ENCODE results near the gene KIAA1328. TPM values are rescaled to one million over a fixed set of nuclear protein-coding genes. Genes with fewer than 3 reads are reported as not detected.
"Not testable (repeated sequence)": the region's sequence is repeated elsewhere in the genome, so short reads cannot be mapped to it uniquely, and the experiment has no call there.

KIAA1328 gene
- total and polyA plus RNA-seq, 2 experiments from 2014 or later, result 3.5 to 3.9 TPM

DNA sequence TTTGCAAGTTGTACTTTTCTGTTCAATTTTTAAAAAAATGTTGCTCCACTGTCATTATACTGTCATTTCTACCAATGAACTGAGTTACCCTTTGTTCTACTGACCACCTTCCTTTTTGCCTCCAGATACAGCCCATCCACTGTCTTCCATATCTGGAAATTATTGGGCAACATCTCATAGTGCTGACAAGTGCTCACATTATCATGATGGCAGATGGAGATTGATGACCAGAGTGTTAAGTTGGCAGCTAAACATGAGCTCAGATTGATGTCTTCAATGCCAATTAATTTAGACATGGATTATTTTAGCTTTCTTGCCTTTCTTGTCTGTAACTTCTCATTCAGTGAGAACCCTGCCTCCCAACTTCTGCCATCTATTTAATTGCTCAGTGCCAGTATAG lies 76.6 kb downstream of the KIAA1328 start:
- no peak overlapping the region for H3K9ac ChIP-seq
- no peaks in the 10 kb centered on the region for H3K9me3 ChIP-seq (ENCODE audit: low read depth)
- no peaks in the 10 kb centered on the region for H3K9me2 ChIP-seq (ENCODE audit: insufficient read depth)
- TF ChIP-seq EZH2 (IDR thresholded peaks at IDR 0.05; ENCODE audit: insufficient read depth, poor library complexity, severe bottlenecking) (no peak), EZH2phosphoT487 (IDR thresholded peaks at IDR 0.05; ENCODE audit: insufficient read depth, low read depth) (no peak)
- no peak for DNase-seq
- no peak overlapping the region for H3K27ac ChIP-seq
- no peak overlapping the region for H3K4me3 ChIP-seq
- peaks cover 11% of the 10 kb centered on the region; the same call in 1 of the 2 replicates for H3F3A ChIP-seq (ENCODE audit: insufficient read depth)
- H3K36me3 ChIP-seq (ENCODE audit: low read depth), result no peaks in the 10 kb centered on the region
- no peaks in the 10 kb centered on the region for H3K79me2 ChIP-seq (ENCODE audit: insufficient read depth)
- H4K20me1 ChIP-seq (ENCODE audit: insufficient read depth), result no peaks in the 10 kb centered on the region
- H2AFZ ChIP-seq, result no peak overlapping the region
- H3K4me2 ChIP-seq (ENCODE audit: unreplicated experiment), result no peak overlapping the region
- H3K4me1 ChIP-seq (ENCODE audit: insufficient read depth), result peaks cover 11% of the 10 kb centered on the region
- in situ Hi-C loops (cut with MboI), result no loop called here
- no peaks in the 10 kb centered on the region for H3K27me3 ChIP-seq (replicated peaks; ENCODE audit: insufficient read depth)

DNA sequence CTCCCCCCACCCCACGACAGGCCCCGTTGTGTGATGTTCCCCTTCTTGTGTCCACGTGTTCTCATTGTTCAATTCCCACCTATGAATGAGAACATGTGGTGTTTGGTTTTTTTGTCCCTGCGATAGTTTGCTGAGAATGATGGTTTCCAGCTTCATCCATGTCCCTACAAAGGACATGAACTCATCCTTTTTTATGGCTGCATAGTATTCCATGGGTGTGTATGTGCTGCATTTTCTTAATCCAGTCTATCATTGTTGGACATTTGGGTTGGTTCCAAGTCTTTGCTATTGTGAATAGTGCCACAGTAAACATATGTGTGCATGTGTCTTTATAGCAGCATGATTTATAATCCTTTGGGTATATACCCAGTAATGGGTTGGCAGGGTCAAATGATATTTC lies 80.4 kb downstream of the KIAA1328 start:
- H3K4me3 ChIP-seq; H3K9me2 ChIP-seq (ENCODE audit: insufficient read depth); H4K20me1 ChIP-seq (ENCODE audit: insufficient read depth); H3K4me2 ChIP-seq (ENCODE audit: unreplicated experiment); H3F3A ChIP-seq (ENCODE audit: insufficient read depth); H3K4me1 ChIP-seq (ENCODE audit: insufficient read depth); H3K27ac ChIP-seq; H3K9ac ChIP-seq; H3K9me3 ChIP-seq (ENCODE audit: low read depth); H3K79me2 ChIP-seq (ENCODE audit: insufficient read depth); H2AFZ ChIP-seq; DNase-seq; H3K36me3 ChIP-seq (ENCODE audit: low read depth); in situ Hi-C loops (cut with MboI); H3K27me3 ChIP-seq (replicated peaks; ENCODE audit: insufficient read depth): not testable (repeated sequence)
- WGBS, 2 experiments (ENCODE audit: low coverage in 1 of 2, low lambda C conversion rate in 2 of 2, missing lambda C conversion rate in 2 of 2), result 91 to 98% methylated on average over 4 of the region's 4 CpGs

DNA sequence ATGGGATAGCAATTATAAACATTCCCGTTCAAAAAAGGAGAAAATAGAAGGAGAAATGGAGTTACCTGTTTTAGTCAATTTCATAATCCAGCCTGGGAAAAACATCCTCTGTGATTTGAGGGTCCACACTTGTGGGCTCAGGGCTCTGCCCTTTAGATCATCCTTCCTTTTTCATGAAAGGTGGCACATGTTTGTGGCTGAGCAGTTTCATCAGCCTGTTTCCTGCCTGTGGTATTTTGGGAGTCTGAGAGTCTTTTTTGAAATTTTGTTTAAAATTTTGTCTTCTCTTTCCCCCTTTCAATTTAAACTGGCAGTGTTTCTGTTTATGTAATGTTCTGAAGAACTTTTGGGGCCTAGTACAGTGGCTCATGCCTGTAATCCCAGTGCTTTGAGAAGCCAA lies 84.0 kb downstream of the KIAA1328 start:
- H3K4me2 ChIP-seq (ENCODE audit: unreplicated experiment), result no peak overlapping the region
- no peak overlapping the region for H2AFZ ChIP-seq
- H3K4me1 ChIP-seq (ENCODE audit: insufficient read depth), result no peaks in the 10 kb centered on the region
- H3K9me2 ChIP-seq (ENCODE audit: insufficient read depth), result no peaks in the 10 kb centered on the region
- H4K20me1 ChIP-seq (ENCODE audit: insufficient read depth), result no peaks in the 10 kb centered on the region
- 100% methylated on average over 1 of the region's 1 CpG for WGBS, 2 experiments (ENCODE audit: low coverage in 1 of 2, low lambda C conversion rate in 2 of 2, missing lambda C conversion rate in 2 of 2)
- H3K4me3 ChIP-seq, result no peak overlapping the region
- in situ Hi-C loops (cut with MboI), result no loop called here
- H3K9ac ChIP-seq, result no peak overlapping the region
- H3K79me2 ChIP-seq (ENCODE audit: insufficient read depth), result no peaks in the 10 kb centered on the region
- H3K36me3 ChIP-seq (ENCODE audit: low read depth), result no peaks in the 10 kb centered on the region
- no peak for DNase-seq
- H3K9me3 ChIP-seq (ENCODE audit: low read depth), result no peaks in the 10 kb centered on the region
- no peak overlapping the region for H3K27ac ChIP-seq
- no peaks in the 10 kb centered on the region for H3F3A ChIP-seq (ENCODE audit: insufficient read depth)
- TF ChIP-seq EZH2phosphoT487 (IDR thresholded peaks at IDR 0.05; ENCODE audit: insufficient read depth, low read depth) (no peak), EZH2 (IDR thresholded peaks at IDR 0.05; ENCODE audit: insufficient read depth, poor library complexity, severe bottlenecking) (no peak)
- no peaks in the 10 kb centered on the region for H3K27me3 ChIP-seq (replicated peaks; ENCODE audit: insufficient read depth)

DNA sequence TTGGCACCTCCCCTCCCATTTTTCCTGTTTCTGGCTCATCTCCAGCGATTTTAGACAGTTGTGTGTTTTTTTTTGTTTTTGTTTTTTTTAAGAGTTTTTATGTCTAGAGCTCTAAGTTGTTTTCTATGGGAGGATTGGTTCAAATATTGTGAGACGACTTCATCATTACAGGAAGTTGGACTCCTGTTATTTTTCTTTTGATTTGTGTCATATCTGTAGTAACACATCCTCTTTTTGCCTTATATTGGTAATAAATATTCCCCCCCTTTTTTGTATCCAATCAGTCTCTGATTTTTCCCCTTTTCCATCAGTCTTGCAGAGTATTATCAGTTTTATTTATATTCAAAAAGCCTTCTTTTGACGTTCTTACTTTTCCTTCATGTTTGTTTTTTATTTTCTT lies 89.0 kb downstream of the KIAA1328 start:
- no peak for DNase-seq
- H3K9me3 ChIP-seq (ENCODE audit: low read depth), result no peaks in the 10 kb centered on the region
- H3K4me1 ChIP-seq (ENCODE audit: insufficient read depth), result no peaks in the 10 kb centered on the region
- WGBS, 2 experiments (ENCODE audit: low coverage in 1 of 2, low lambda C conversion rate in 2 of 2, missing lambda C conversion rate in 2 of 2), result 69 to 76% methylated on average over 3 of the region's 3 CpGs
- H2AFZ ChIP-seq, result no peak overlapping the region
- H3K27me3 ChIP-seq (replicated peaks; ENCODE audit: insufficient read depth), result no peaks in the 10 kb centered on the region
- no peak overlapping the region for H3K9ac ChIP-seq
- no peaks in the 10 kb centered on the region for H3F3A ChIP-seq (ENCODE audit: insufficient read depth)
- no peaks in the 10 kb centered on the region for H3K79me2 ChIP-seq (ENCODE audit: insufficient read depth)
- in situ Hi-C loops (cut with MboI), result no loop called here
- no peak overlapping the region for H3K4me3 ChIP-seq
- no peak overlapping the region for H3K27ac ChIP-seq
- no peaks in the 10 kb centered on the region for H3K9me2 ChIP-seq (ENCODE audit: insufficient read depth)
- TF ChIP-seq EZH2 (IDR thresholded peaks at IDR 0.05; ENCODE audit: insufficient read depth, poor library complexity, severe bottlenecking), result no peak
- TF ChIP-seq EZH2phosphoT487 (IDR thresholded peaks at IDR 0.05; ENCODE audit: insufficient read depth, low read depth), result no peak
- no peaks in the 10 kb centered on the region for H4K20me1 ChIP-seq (ENCODE audit: insufficient read depth)
- H3K4me2 ChIP-seq (ENCODE audit: unreplicated experiment), result no peak overlapping the region
- H3K36me3 ChIP-seq (ENCODE audit: low read depth), result no peaks in the 10 kb centered on the region

DNA sequence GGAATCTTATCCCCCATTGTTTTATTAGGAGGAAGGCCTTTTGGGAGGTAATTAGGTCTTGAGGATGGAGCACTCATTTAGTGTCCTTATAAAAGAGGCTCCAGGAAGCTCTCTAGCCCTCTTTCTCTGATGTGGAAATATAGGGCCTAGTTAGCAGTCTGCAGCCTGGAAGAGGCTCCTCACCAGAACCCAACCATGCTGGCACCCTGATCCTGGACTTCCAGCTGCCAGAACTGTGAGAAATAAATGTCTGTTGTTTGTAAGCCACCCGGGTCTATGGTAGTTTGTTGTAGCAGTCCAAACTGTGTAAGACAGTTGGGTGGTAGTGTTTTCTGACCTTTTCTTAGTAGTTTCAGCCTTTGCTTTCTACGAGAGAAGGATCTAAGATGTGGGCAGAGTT lies 100.7 kb downstream of the KIAA1328 start:
- Histone ChIP-seq H3K27ac (no peak overlapping the region), H3K4me1 (ENCODE audit: insufficient read depth) (peaks cover 2% of the 10 kb centered on the region), H3K79me2 (ENCODE audit: insufficient read depth) (no peaks in the 10 kb centered on the region), H3K36me3 (ENCODE audit: low read depth) (no peaks in the 10 kb centered on the region), H3F3A (ENCODE audit: insufficient read depth) (no peaks in the 10 kb centered on the region), H4K20me1 (ENCODE audit: insufficient read depth) (no peaks in the 10 kb centered on the region), H3K4me3 (no peak overlapping the region), H3K27me3 (replicated peaks; ENCODE audit: insufficient read depth) (no peaks in the 10 kb centered on the region), H3K9ac (no peak overlapping the region), H3K9me2 (ENCODE audit: insufficient read depth) (no peaks in the 10 kb centered on the region), H3K4me2 (ENCODE audit: unreplicated experiment) (no peak overlapping the region), H3K9me3 (ENCODE audit: low read depth) (no peaks in the 10 kb centered on the region), H2AFZ (no peak overlapping the region)
- no peak for DNase-seq
- in situ Hi-C loops (cut with MboI), result no loop called here
- TF ChIP-seq EZH2phosphoT487 (IDR thresholded peaks at IDR 0.05; ENCODE audit: insufficient read depth, low read depth), result no peak
- TF ChIP-seq EZH2 (IDR thresholded peaks at IDR 0.05; ENCODE audit: insufficient read depth, poor library complexity, severe bottlenecking), result no peak
- 90 to 98% methylated on average over 2 of the region's 2 CpGs for WGBS, 2 experiments (ENCODE audit: low coverage in 1 of 2, low lambda C conversion rate in 2 of 2, missing lambda C conversion rate in 2 of 2)
